Neuronal stem cell (in vitro differentiated cells): ENCODE measurements around the gene LYPD3.

Source experiments
- DNase-seq: peaks from one replicate; pipeline ENCODE4 v3.0.0-alpha.2; 2013; ENCODE audit warnings: low spot score
- H2AFZ ChIP-seq: one replicate; pipeline ENCODE4 v1.6.1; 2013; ENCODE audit warnings: mild to moderate bottlenecking, low read length, inconsistent platforms
- H2AK5ac ChIP-seq: 2 replicates; pipeline ENCODE4 v1.6.1; 2013; ENCODE audit warnings: low read depth, mild to moderate bottlenecking, inconsistent platforms, low read length, moderate library complexity, mixed read lengths
- H2BK120ac ChIP-seq: 2 replicates; pipeline ENCODE4 v1.6.1; 2013; ENCODE audit warnings: low read depth, mild to moderate bottlenecking, inconsistent platforms, low read length, moderate library complexity, mixed read lengths
- H2BK12ac ChIP-seq: one replicate; pipeline ENCODE4 v1.6.1; 2013; ENCODE audit warnings: low read length, inconsistent platforms
- H2BK15ac ChIP-seq: 2 replicates; pipeline ENCODE4 v1.6.1; 2013; ENCODE audit warnings: mild to moderate bottlenecking, low read length, inconsistent platforms, mixed read lengths
- H2BK5ac ChIP-seq: one replicate; pipeline ENCODE4 v1.6.1; 2013; ENCODE audit warnings: inconsistent platforms, mild to moderate bottlenecking, low read length, moderate library complexity
- H3K14ac ChIP-seq: one replicate; pipeline ENCODE4 v1.6.1; 2013; ENCODE audit warnings: low read length, inconsistent platforms
- H3K18ac ChIP-seq: 2 replicates; pipeline ENCODE4 v1.6.1; 2013; ENCODE audit warnings: low read length, inconsistent platforms
- H3K23ac ChIP-seq: 2 replicates; pipeline ENCODE4 v1.6.1; 2013; ENCODE audit warnings: low read depth, mild to moderate bottlenecking, mixed read lengths, low read length, inconsistent platforms; ENCODE audit not compliant: poor library complexity
- H3K27ac ChIP-seq: replicated peaks from 3 replicates; pipeline ENCODE4 v1.5.1; 2013; ENCODE audit warnings: low read length, inconsistent platforms
- H3K27me3 ChIP-seq, 3 experiments: 2 replicates each; pipeline ENCODE4 v1.6.1; 2013; ENCODE audit warnings: low read length in 3 of 3, mild to moderate bottlenecking in 2 of 3, inconsistent platforms in 1 of 3, low read depth in 1 of 3, mixed read lengths in 1 of 3, moderate library complexity in 1 of 3; ENCODE audit not compliant: control insufficient read depth in 3 of 3, insufficient read depth in 3 of 3
- H3K36me3 ChIP-seq, 2 donors: replicated peaks in 1 of 2; 2 replicates each; pipeline ENCODE4 v1.6.1; 2013; ENCODE audit warnings: low read length in 2 of 2; ENCODE audit not compliant: control insufficient read depth in 2 of 2, insufficient read depth in 2 of 2
- H3K4ac ChIP-seq: 2 replicates; pipeline ENCODE4 v1.6.1; 2013; ENCODE audit warnings: inconsistent platforms, mild to moderate bottlenecking, low read length, moderate library complexity
- H3K4me1 ChIP-seq, 2 donors: 1 replicate in 1 of 2; 2 replicates in 1 of 2; pipeline ENCODE4 v1.6.1; 2013; ENCODE audit warnings: low read length in 2 of 2, low read depth in 1 of 2; ENCODE audit not compliant: control insufficient read depth in 2 of 2, insufficient read depth in 1 of 2
- H3K4me2 ChIP-seq: one replicate; pipeline ENCODE4 v1.6.1; 2013; ENCODE audit warnings: mild to moderate bottlenecking, low read length, inconsistent platforms; ENCODE audit not compliant: insufficient read depth, poor library complexity, severe bottlenecking
- H3K4me3 ChIP-seq, 2 donors: 2 replicates each; pipeline ENCODE4 v1.5.1; 2013; ENCODE audit warnings: low read length in 2 of 2, mild to moderate bottlenecking in 2 of 2, inconsistent platforms in 1 of 2, moderate library complexity in 1 of 2
- H3K79me1 ChIP-seq: one replicate; pipeline ENCODE4 v1.6.1; 2013; ENCODE audit warnings: low read depth, mild to moderate bottlenecking, inconsistent platforms, low read length, moderate library complexity
- H3K9ac ChIP-seq: one replicate; pipeline ENCODE4 v1.6.1; 2013; ENCODE audit warnings: mild to moderate bottlenecking, low read depth, low read length, inconsistent platforms; ENCODE audit not compliant: poor library complexity
- H3K9me3 ChIP-seq, 2 donors: replicated peaks in 1 of 2; 2 replicates each; pipeline versions ENCODE3 to v1.6.1; 2013; ENCODE audit warnings: low read length in 2 of 2, mild to moderate bottlenecking in 2 of 2, inconsistent platforms in 1 of 2, low read depth in 1 of 2, mixed read lengths in 1 of 2, moderate library complexity in 1 of 2; ENCODE audit not compliant: control insufficient read depth in 2 of 2, insufficient read depth in 1 of 2
- H4K8ac ChIP-seq: one replicate; pipeline ENCODE4 v1.6.1; 2013; ENCODE audit warnings: low read depth, mild to moderate bottlenecking, inconsistent platforms, low read length, moderate library complexity
- H4K91ac ChIP-seq: one replicate; pipeline ENCODE4 v1.6.1; 2013; ENCODE audit warnings: low read length, low read depth, mild to moderate bottlenecking, inconsistent platforms; ENCODE audit not compliant: poor library complexity
- WGBS, 2 donors: extraction: QIAGEN DNeasy Blood & Tissue Kit; methylation state at CpG; one replicate each; pipeline ENCODE4 v1.1.7; 2013; ENCODE audit warnings: missing lambda C conversion rate in 2 of 2, mixed read lengths in 1 of 2; ENCODE audit not compliant: insufficient read length in 2 of 2, insufficient replicate concordance in 1 of 2; ENCODE audit errors: extremely low coverage in 2 of 2; 5-methylcytosine and 5-hydroxymethylcytosine counted together

The LYPD3 gene

GRCh38 chr19:43454031-43454430 is 11.4 kb downstream of the LYPD3 start:
- no peak for DNase-seq
- no peak overlapping the region for H2BK5ac ChIP-seq
- no peaks in the 10 kb centered on the region for H3K27me3 ChIP-seq
- no peak overlapping the region for H3K4me2 ChIP-seq
- H3K4me1 ChIP-seq, result no peaks in the 10 kb centered on the region
- H4K8ac ChIP-seq, result no peak overlapping the region
- no peak overlapping the region for H2BK12ac ChIP-seq
- no peak overlapping the region for H2AFZ ChIP-seq
- H3K4me3 ChIP-seq, result no peak overlapping the region
- no peak overlapping the region for H3K18ac ChIP-seq
- no peak overlapping the region for H4K91ac ChIP-seq
- no peak overlapping the region for H2BK15ac ChIP-seq
- H2BK120ac ChIP-seq, result no peak overlapping the region
- no peak overlapping the region for H2AK5ac ChIP-seq
- H3K36me3 ChIP-seq, result no peaks in the 10 kb centered on the region
- H3K23ac ChIP-seq, result no peak overlapping the region
- H3K27ac ChIP-seq, result no peak overlapping the region
- H3K9ac ChIP-seq, result no peak overlapping the region
- H3K14ac ChIP-seq, result no peak overlapping the region
- H3K4ac ChIP-seq, result no peak overlapping the region
- no CpG with 5 or more reads among the region's 2 CpGs for WGBS, 2 donors
- peaks cover 2 to 4% of the 10 kb centered on the region in 2 donors for H3K9me3 ChIP-seq
- no peaks in the 10 kb centered on the region for H3K79me1 ChIP-seq

GRCh38 chr19:43452582-43452981 is 12.8 kb downstream of the LYPD3 start:
- Histone ChIP-seq H2AFZ (no peak overlapping the region), H3K18ac (no peak overlapping the region), H3K23ac (no peak overlapping the region), H2BK12ac (no peak overlapping the region), H3K4me3 (no peak overlapping the region), H3K4ac (no peak overlapping the region), H2AK5ac (no peak overlapping the region), H3K4me1 (no peaks in the 10 kb centered on the region), H2BK120ac (no peak overlapping the region), H4K91ac (no peak overlapping the region), H3K14ac (no peak overlapping the region), H3K9me3 (peaks cover 2 to 4% of the 10 kb centered on the region in 2 donors), H2BK15ac (no peak overlapping the region), H4K8ac (no peak overlapping the region), H3K4me2 (no peak overlapping the region), H2BK5ac (no peak overlapping the region), H3K27me3 (no peaks in the 10 kb centered on the region), H3K79me1 (no peaks in the 10 kb centered on the region), H3K27ac (no peak overlapping the region), H3K36me3 (no peaks in the 10 kb centered on the region), H3K9ac (no peak overlapping the region)
- DNase-seq, result no peak
- WGBS, 2 donors, result no CpG with 5 or more reads among the region's 3 CpGs

- Histone ChIP-seq H3K27ac (no peak overlapping the region), H3K23ac (no peak overlapping the region), H3K4ac (no peak overlapping the region), H3K79me1 (no peaks in the 10 kb centered on the region), H4K91ac (no peak overlapping the region), H3K9ac (no peak overlapping the region), H3K18ac (no peak overlapping the region), H2AFZ (no peak overlapping the region), H2BK120ac (no peak overlapping the region), H3K27me3 (no peaks in the 10 kb centered on the region), H2AK5ac (no peak overlapping the region), H4K8ac (no peak overlapping the region), H3K4me2 (no peak overlapping the region), H2BK12ac (no peak overlapping the region), H3K4me3 (no peak overlapping the region), H2BK5ac (no peak overlapping the region), H3K4me1 (no peaks in the 10 kb centered on the region), H3K9me3 (peaks cover 2 to 4% of the 10 kb centered on the region in 2 donors), H2BK15ac (no peak overlapping the region), H3K14ac (no peak overlapping the region), H3K36me3 (no peaks in the 10 kb centered on the region)
- no peak for DNase-seq
- no CpG with 5 or more reads among the region's 2 CpGs for WGBS, 2 donors
Measured at GRCh38 chr19:43450545-43450997, 14.8 kb downstream of the LYPD3 start.

GRCh38 chr19:43447655-43448054 is 17.8 kb downstream of the LYPD3 start:
- no peak overlapping the region for H2BK15ac ChIP-seq
- H3K27ac ChIP-seq, result no peak overlapping the region
- H3K4me1 ChIP-seq, result no peaks in the 10 kb centered on the region
- H3K36me3 ChIP-seq, result no peaks in the 10 kb centered on the region
- H4K8ac ChIP-seq, result no peak overlapping the region
- no peak overlapping the region for H4K91ac ChIP-seq
- H3K4me2 ChIP-seq, result no peak overlapping the region
- no peak overlapping the region for H2AK5ac ChIP-seq
- no peak overlapping the region for H2BK5ac ChIP-seq
- no peak overlapping the region for H3K4ac ChIP-seq
- no peaks in the 10 kb centered on the region for H3K27me3 ChIP-seq
- H3K79me1 ChIP-seq, result peaks cover 2% of the 10 kb centered on the region
- H2BK12ac ChIP-seq, result no peak overlapping the region
- H2BK120ac ChIP-seq, result no peak overlapping the region
- H3K18ac ChIP-seq, result no peak overlapping the region
- peaks cover 2 to 4% of the 10 kb centered on the region in 2 donors for H3K9me3 ChIP-seq
- H2AFZ ChIP-seq, result no peak overlapping the region
- H3K4me3 ChIP-seq, result no peak overlapping the region
- DNase-seq, result no peak
- no peak overlapping the region for H3K23ac ChIP-seq
- no peak overlapping the region for H3K14ac ChIP-seq
- H3K9ac ChIP-seq, result no peak overlapping the region
- WGBS, 2 donors, result no CpG with 5 or more reads among the region's 9 CpGs
